CD4-positive, alpha-beta T cell (primary cell): Measurements from ENCODE around the gene SNX11. TPM values are rescaled to one million over a fixed set of nuclear protein-coding genes. Genes with fewer than 3 reads are reported as not detected.
"Not testable (repeated sequence)": the region's sequence is repeated elsewhere in the genome, so short reads cannot be mapped to it uniquely, and the experiment has no call there.

Experiments
- ATAC-seq: fragments of 200-7000 bp; cut with Tn5 transposase; one replicate; pipeline ENCODE4 v1.10.0; 2022; ENCODE audit warnings: mild to moderate bottlenecking; ENCODE audit not compliant: poor library complexity
- CTCF ChIA-PET: fragments of 350-600 bp; sonication (Branson Sonifier 250); formaldehyde crosslinking; loops from one replicate; lab custom pipeline; 2021; ENCODE audit warnings: antibody characterized with exemption, inconsistent platforms; lab: Charles Lee
- POLR2A ChIA-PET: fragments of 350-600 bp; sonication (Branson Sonifier 250); formaldehyde crosslinking; loops from one replicate; lab custom pipeline; 2021; ENCODE audit warnings: antibody characterized with exemption, inconsistent platforms; lab: Charles Lee
- DNase-seq, 14 experiments: peaks; one replicate each; pipeline ENCODE4 v3.0.0-alpha.2; 2013 to 2020; ENCODE audit warnings: mixed read lengths in 2 of 14
- H3K27ac ChIP-seq, 2 donors: one replicate each; pipeline versions ENCODE4 v1.5.1 to v1.7.0; 2013; ENCODE audit warnings: low read length in 2 of 2, low read depth in 1 of 2, mild to moderate bottlenecking in 1 of 2
- H3K27me3 ChIP-seq, 2 experiments: 1 replicate in 1 of 2; 2 replicates in 1 of 2; pipeline versions ENCODE4 v1.6.1 to v1.7.0; 2013; ENCODE audit warnings: low read length in 2 of 2, control low read depth in 1 of 2, mild to moderate bottlenecking in 1 of 2, moderate library complexity in 1 of 2; ENCODE audit not compliant: insufficient read depth in 2 of 2, control insufficient read depth in 1 of 2
- H3K36me3 ChIP-seq: one replicate; pipeline ENCODE4 v1.6.1; 2013; ENCODE audit warnings: low read length, control low read depth; ENCODE audit not compliant: insufficient read depth
- H3K4me1 ChIP-seq: one replicate; pipeline ENCODE4 v1.6.1; 2013; ENCODE audit warnings: low read length, control low read depth; ENCODE audit not compliant: insufficient read depth
- H3K4me3 ChIP-seq: one replicate; pipeline ENCODE4 v1.5.1; 2013; ENCODE audit warnings: mild to moderate bottlenecking, low read length, moderate library complexity
- H3K9me3 ChIP-seq, 2 experiments: 1 replicate in 1 of 2; 2 replicates in 1 of 2; pipeline versions ENCODE4 v1.6.1 to v1.7.0; 2013; ENCODE audit warnings: low read length in 2 of 2, mild to moderate bottlenecking in 2 of 2, control low read depth in 1 of 2, moderate library complexity in 1 of 2; ENCODE audit not compliant: control insufficient read depth in 1 of 2, insufficient read depth in 1 of 2
- H3K27ac Mint-ChIP-seq: one replicate; pipeline ENCODE4 v1.8.0; 2020; ENCODE audit warnings: mixed read lengths
- H3K27me3 Mint-ChIP-seq: one replicate; pipeline ENCODE4 v1.8.0; 2021; ENCODE audit warnings: mixed read lengths
- H3K36me3 Mint-ChIP-seq: one replicate; pipeline ENCODE4 v1.8.0; 2021; ENCODE audit warnings: low read depth, mixed read lengths
- H3K4me1 Mint-ChIP-seq: one replicate; pipeline ENCODE4 v1.8.0; 2021; ENCODE audit warnings: low read depth, mixed read lengths
- H3K4me3 Mint-ChIP-seq: one replicate; pipeline ENCODE4 v1.8.0; 2020; ENCODE audit warnings: mild to moderate bottlenecking, mixed read lengths
- H3K9me3 Mint-ChIP-seq: one replicate; pipeline ENCODE4 v1.8.0; 2020; ENCODE audit warnings: mixed read lengths
- CTCF ChIP-seq: fragments of 200-600 bp; IDR thresholded peaks from one replicate; pipeline ENCODE4 v1.8.0; 2022; ENCODE audit warnings: antibody characterized with exemption, mild to moderate bottlenecking
- intact Hi-C, 2 experiments: fragments of 100-400 bp; cut with DNase I in 1 of 2; cut with micrococcal nuclease in 1 of 2; formaldehyde crosslinking; loops; one replicate each; pipeline versions ENCODE4 v1.15.1 to v1.9.0; 2023 to 2025; cut with DNase I, micrococcal nuclease
- total RNA-seq, 174 experiments: library from RNA in 2 of 174; stranded (reverse) in 2 of 174; gene quantifications; one replicate each; pipeline ENCODE4 v1.2.3 and lab custom pipeline; 2021 to 2026

Gene SNX11
- total RNA-seq, 2 experiments from 2014 or later, result 6.8 to 8.7 TPM

- Mint-ChIP-seq H3K4me3 (no peak overlapping the region), H3K27ac (no peak overlapping the region), H3K4me1 (no peaks in the 10 kb centered on the region), H3K27me3 (no peaks in the 10 kb centered on the region), H3K9me3 (no peaks in the 10 kb centered on the region), H3K36me3 (peaks cover 68% of the 10 kb centered on the region)
- H3K27ac ChIP-seq, result no peak overlapping the region
- ChIA-PET POLR2A (interaction anchor here (0.8 kb wide), 1 partner anchor 19 kb away, joined by 3 read pairs; no protein-coding TSS in a partner anchor), CTCF (no interaction called here)
- intact Hi-C loops, result loop anchor here in 1 of 2 experiments (5.0 kb wide), 1 partner anchor 416 kb away; no protein-coding TSS in a partner anchor
- no peaks in the 10 kb centered on the region for H3K4me1 ChIP-seq
- DNase-seq (no peak), ATAC-seq (no peak)
- no peak for TF ChIP-seq CTCF
- H3K9me3 ChIP-seq, result no peaks in the 10 kb centered on the region
- H3K27me3 ChIP-seq, result no peaks in the 10 kb centered on the region
- H3K4me3 ChIP-seq, result no peak overlapping the region
- peaks cover 64% of the 10 kb centered on the region for H3K36me3 ChIP-seq
Measured at GRCh38 chr17:48066192-48066591, 41.4 kb upstream of the SNX11 start.

- ChIA-PET POLR2A (interaction anchor here (0.8 kb wide), 1 partner anchor 19 kb away, joined by 3 read pairs; no protein-coding TSS in a partner anchor), CTCF (interaction anchor here (0.7 to 2.2 kb wide), 3 partner anchors 9 to 41 kb away, joined by 4 to 14 read pairs (median 8); partner anchors contain the start of gene COPZ2)
- no peaks in the 10 kb centered on the region for H3K27me3 Mint-ChIP-seq
- H3K4me3 Mint-ChIP-seq, result no peak overlapping the region
- Histone ChIP-seq H3K4me3 (no peak overlapping the region), H3K4me1 (no peaks in the 10 kb centered on the region), H3K36me3 (peaks cover 65% of the 10 kb centered on the region), H3K27me3 (no peaks in the 10 kb centered on the region), H3K27ac (no peak overlapping the region), H3K9me3 (no peaks in the 10 kb centered on the region)
- H3K9me3 Mint-ChIP-seq, result no peaks in the 10 kb centered on the region
- TF ChIP-seq CTCF, result no peak
- peaks cover 68% of the 10 kb centered on the region for H3K36me3 Mint-ChIP-seq
- ATAC-seq, result no peak
- no peak overlapping the region for H3K27ac Mint-ChIP-seq
- DNase-seq, result no peak
- intact Hi-C loops, result loop anchor here in 1 of 2 experiments (5.0 kb wide), 1 partner anchor 416 kb away; no protein-coding TSS in a partner anchor
- no peaks in the 10 kb centered on the region for H3K4me1 Mint-ChIP-seq
Measured at GRCh38 chr17:48066656-48067055, 40.9 kb upstream of the SNX11 start.

- ChIA-PET POLR2A (interaction anchor here (0.8 kb wide), 1 partner anchor 20 kb away, joined by 3 read pairs; no protein-coding TSS in a partner anchor), CTCF (interaction anchor here (0.7 to 2.2 kb wide), 3 partner anchors 8 to 41 kb away, joined by 4 to 14 read pairs (median 8); partner anchors contain the start of gene COPZ2)
- intact Hi-C loops, result loop anchor here in 1 of 2 experiments (5.0 kb wide), 1 partner anchor 415 kb away; no protein-coding TSS in a partner anchor
- Mint-ChIP-seq H3K27me3 (no peaks in the 10 kb centered on the region), H3K36me3 (peaks cover 63% of the 10 kb centered on the region), H3K4me3 (no peak overlapping the region), H3K9me3 (no peaks in the 10 kb centered on the region), H3K4me1 (no peaks in the 10 kb centered on the region), H3K27ac (no peak overlapping the region)
- no peak for ATAC-seq
- TF ChIP-seq CTCF, result no peak
- no peaks in the 10 kb centered on the region for H3K27me3 ChIP-seq
- H3K4me3 ChIP-seq, result no peak overlapping the region
- H3K36me3 ChIP-seq, result peaks cover 60% of the 10 kb centered on the region
- no peaks in the 10 kb centered on the region for H3K4me1 ChIP-seq
- no peak for DNase-seq
- no peaks in the 10 kb centered on the region for H3K9me3 ChIP-seq
- no peak overlapping the region for H3K27ac ChIP-seq
Measured at GRCh38 chr17:48067245-48067644, 40.3 kb upstream of the SNX11 start.

- intact Hi-C loops, result loop anchor here in 1 of 2 experiments (5.0 kb wide), 1 partner anchor 414 kb away; no protein-coding TSS in a partner anchor
- POLR2A ChIA-PET, H3K9me3 Mint-ChIP-seq, ATAC-seq, H3K4me1 Mint-ChIP-seq, H3K27ac Mint-ChIP-seq, H3K9me3 ChIP-seq, H3K4me1 ChIP-seq, H3K4me3 Mint-ChIP-seq, H3K27me3 ChIP-seq, H3K27ac ChIP-seq, DNase-seq, H3K27me3 Mint-ChIP-seq, H3K4me3 ChIP-seq: not testable (repeated sequence)
- H3K36me3 ChIP-seq, result peaks cover 55% of the 10 kb centered on the region
- H3K36me3 Mint-ChIP-seq, result peaks cover 58% of the 10 kb centered on the region
- CTCF ChIA-PET, result interaction anchor here (2.0 to 2.2 kb wide), 2 partner anchors 31 to 42 kb away, joined by 8 to 14 read pairs; partner anchors contain the start of gene COPZ2
Measured at GRCh38 chr17:48067808-48068207, 39.8 kb upstream of the SNX11 start.
